Skeletal muscle cell (primary cell): Measurements from ENCODE around the gene AVPR1A.
"Not testable (repeated sequence)": the region's sequence is repeated elsewhere in the genome, so short reads cannot be mapped to it uniquely, and the experiment has no call there.

ENCODE experiments used
- DNase-seq: peaks from one replicate; pipeline ENCODE4 v3.0.0-alpha.2; 2010; ENCODE audit warnings: low read depth
- H3K4me3 ChIP-seq: 2 replicates; pipeline ENCODE4 v1.5.1; 2011; ENCODE audit warnings: low read depth, mild to moderate bottlenecking, control low read depth, low read length, moderate library complexity

AVPR1A gene

DNA sequence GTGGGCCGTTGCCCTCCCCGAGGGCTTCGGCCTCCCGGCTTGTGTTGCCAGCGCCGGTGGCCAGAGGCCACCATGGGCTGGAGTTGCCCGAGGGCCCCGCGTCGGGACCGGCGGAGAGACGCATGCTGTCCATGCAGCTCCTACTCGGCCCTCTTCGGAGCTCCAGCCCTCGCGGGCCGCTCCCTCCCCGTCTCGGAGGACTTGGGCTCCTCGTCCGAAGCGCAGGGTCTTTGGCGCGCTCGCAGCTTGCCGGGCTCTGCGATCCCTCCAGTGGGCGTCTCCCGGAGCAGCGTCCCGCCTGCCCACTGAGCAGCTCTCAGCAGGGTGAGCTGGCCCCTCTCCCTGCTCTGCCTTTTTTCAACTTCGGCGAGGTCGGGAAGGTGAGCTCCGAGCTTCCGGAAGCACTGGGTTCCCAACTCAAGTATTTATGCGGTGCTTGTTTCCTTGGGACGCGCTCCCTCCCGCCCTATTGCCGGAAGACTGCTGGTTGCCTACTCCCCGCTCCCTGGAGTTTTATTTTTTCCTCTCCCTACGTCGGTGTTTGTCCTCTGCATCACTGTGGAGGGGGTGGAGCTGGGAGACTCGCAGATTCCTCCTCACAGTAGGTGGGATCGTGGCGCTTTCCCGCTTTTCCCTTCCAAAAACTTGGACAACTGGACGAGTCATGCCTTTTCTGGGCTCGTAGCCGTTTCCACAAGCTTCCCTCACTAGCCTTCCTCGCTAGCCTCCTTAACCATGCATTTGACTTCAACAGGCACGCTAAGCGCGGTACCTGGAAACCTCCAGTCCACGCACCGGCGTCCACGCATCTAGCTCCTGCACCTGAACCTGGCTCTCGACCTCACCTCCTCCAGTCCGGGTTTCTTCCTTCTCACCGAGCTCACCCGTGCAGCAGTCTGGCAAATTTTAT is at the start of gene AVPR1A:
TSS of gene AVPR1A (minus strand) at position 489 of the 910 bp plus-strand sequence. CDS start at position 124, 365 bp downstream.
- peak within 1 kb of the TSS; percentile 22 for H3K4me3 ChIP-seq
- DNase-seq = no peak

- H3K4me3 ChIP-seq = no peak overlapping the region
- no peak for DNase-seq
Observed at GRCh38 chr12:63196168-63196567, 45.2 kb upstream of the AVPR1A start.

GRCh38 chr12:63179224-63179623 is 28.2 kb upstream of the AVPR1A start:
- no peak overlapping the region for H3K4me3 ChIP-seq
- DNase-seq = no peak

DNA sequence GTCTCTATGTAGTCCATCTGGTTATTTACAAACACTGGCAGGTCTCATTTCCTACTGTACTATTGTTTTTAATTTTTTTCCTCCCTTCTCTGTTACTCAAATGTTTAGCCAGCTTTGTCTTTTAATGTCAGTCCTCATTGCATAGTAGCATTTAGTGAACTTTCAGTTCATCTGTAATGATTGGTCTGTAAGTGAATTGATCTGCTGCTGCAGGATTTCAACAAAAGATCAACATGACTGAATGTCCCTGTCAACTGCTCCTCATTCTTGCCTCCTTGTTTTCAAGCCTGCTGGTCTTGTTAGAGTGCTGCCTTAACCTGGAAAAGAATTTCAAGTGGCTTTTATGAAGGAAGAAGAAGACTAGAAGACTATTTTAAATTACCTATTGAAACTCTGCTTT is 19.3 kb upstream of the AVPR1A start:
- no peak overlapping the region for H3K4me3 ChIP-seq
- no peak for DNase-seq

DNA sequence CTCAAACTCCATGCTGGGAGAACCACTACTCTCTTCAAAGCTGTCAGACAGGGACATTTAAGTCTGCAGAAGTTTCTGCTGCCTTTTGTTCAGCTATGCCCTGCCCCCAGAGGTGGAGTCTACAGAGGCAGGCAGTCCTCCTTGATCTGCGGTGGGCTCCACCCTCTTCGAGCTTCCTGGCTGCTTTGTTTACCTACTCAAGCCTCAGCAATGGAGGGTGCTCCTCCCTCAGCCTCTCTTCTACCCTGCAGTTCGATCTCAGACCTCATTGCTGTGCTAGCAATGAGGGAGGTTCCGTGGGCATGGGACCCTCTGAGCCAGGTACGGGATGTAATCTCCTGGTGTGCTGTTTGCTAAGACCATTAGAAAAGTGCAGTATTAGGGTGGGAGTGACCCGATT is 16.7 kb upstream of the AVPR1A start:
- not testable (repeated sequence) for DNase-seq, H3K4me3 ChIP-seq

GRCh38 chr12:63164911-63165310 is 13.9 kb upstream of the AVPR1A start:
- no peak for DNase-seq
- H3K4me3 ChIP-seq = no peak overlapping the region

DNA sequence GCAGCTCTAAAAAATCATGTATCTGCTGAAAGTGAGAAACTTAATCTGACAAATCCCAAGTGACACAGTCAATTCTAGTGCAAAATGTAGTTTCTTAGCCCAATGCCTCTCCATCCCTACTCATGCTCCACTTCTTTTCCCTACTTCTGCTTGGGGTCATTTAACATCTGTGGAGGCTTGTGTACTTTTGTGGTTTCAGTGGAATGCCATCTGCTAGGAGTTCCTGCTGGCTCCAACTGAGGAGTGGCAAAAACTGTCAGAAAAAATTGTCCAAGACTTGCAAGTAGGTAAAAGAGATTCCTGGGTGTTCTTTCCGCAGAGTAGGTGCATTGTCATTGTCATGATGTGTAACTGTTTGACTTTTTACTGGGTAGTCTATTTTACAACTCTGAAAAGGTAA is 12.5 kb upstream of the AVPR1A start:
- no peak for DNase-seq
- no peak overlapping the region for H3K4me3 ChIP-seq

DNA sequence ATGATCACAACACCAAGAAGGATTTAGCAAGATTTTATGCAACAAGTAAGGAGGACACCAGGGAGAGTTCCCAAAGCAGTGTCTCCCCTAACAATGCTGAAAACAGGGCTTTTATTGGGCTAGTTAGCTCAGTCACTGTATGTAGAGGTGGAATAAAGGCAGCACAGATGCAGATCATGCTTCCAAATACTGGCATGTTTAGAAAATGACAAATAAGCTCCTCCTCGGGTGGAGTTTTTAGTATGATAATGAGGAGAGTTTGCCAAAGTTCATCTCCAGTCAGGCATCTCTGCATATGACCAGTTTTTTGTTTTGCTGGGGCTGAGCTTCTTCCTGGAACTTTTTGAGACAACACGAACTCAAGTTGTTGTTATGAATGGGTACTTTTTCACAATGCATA is 4.4 kb upstream of the AVPR1A start:
- no peak for DNase-seq

GRCh38 chr12:63154560-63154959 is 3.6 kb upstream of the AVPR1A start:
- no peak for DNase-seq
- no peak overlapping the region for H3K4me3 ChIP-seq

More for the DNA sequence above, 4.4 kb upstream of the AVPR1A start:
- H3K4me3 ChIP-seq = no peak overlapping the region

GRCh38 chr12:63152321-63152700 is 1.3 kb upstream of the AVPR1A start:
- no peak overlapping the region for H3K4me3 ChIP-seq
- DNase-seq = no peak

DNA sequence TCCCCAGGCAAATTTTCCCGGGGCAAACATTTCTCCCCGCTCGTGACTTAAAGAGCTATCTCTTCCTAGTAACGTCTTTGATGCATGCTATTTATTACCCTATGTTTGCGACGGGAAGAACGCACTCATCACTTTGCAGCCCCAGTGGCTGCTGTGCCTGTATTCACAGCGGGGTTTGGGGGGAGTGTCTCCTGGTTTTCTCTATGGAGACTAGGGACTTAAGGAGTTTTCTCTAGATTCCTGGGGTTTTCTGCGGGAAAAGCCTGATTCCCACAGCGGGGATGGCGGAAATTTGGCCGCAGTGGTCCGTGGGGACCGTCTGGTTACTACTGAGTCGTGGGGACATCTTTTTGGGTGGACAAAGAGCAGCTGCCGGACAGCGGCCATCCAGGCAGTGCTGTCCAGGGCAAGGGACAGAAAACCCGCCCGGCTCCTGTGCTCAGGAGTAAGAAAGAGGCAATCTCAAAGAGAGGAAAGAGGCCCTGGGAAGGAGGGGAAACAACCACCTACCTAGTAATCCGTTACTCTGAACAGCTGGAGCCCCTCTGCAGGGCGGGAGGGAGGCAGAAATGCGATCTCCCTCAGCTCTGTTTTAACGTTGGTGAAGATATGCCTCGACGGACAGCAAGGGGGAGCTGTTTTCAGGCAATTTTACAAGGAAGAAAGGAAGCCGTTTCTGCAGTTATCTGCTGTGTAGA is 771 bp upstream of the AVPR1A start:
- H3K4me3 ChIP-seq = peak overlapping the region; percentile 4
- DNase-seq = peak; percentile 2

DNA sequence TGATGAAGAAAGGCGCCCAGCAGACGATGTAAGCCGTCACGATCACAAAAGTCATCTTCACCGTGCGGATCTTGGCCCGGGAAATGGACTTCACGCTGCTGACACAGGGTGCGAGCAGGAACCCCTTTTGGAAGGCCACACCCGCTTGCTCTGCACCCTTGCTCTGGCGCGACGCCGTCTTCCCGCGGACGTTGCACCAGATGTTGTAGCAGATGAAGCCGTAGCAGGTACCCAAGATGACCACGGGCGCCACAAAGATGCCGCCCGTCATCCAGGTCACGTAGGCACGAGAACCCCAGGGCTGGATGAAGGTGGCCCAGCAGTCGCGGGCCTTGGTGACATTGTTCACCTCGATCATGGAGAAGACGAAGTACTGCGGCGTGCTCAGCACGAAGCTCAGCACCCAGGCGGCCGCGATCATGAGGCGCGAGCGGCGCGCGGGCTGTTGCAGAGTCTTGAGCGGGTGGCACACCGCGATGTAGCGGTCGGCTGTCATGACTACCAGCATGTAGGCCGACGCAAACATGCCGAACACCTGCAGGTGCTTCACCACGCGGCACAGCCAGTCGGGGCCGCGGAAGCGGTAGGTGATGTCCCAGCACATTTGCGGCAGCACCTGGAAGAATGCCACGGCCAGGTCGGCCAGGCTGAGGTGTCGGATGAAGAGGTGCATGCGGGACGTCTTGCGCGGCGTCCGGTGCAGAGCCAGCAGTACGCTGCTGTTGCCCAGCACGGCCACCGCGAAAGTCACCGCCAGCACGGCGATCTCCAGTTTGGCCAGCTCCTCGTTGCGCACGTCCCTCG is 890 bp downstream of the AVPR1A start:
- no peak for DNase-seq
- no peak overlapping the region for H3K4me3 ChIP-seq

DNA sequence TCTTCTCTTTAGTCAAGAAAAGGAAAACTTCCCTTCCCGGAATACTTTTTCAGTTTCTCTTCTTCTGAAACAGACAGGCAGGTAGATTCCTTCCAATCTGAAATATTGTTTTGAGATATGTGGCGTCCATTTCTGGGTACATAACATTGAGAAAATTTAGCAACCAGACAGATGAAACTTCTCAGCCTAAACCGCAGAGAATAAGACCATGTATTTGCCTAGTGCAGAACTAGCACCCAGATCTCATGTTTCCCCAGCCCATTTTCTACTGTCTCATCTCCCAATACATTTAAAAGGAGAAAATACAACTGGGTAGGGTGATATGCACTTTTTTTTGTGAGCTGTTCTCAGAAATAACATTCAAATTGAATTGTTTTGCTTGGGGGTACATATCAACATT is 6.4 kb downstream of the AVPR1A start:
- DNase-seq = no peak
- no peak overlapping the region for H3K4me3 ChIP-seq

DNA sequence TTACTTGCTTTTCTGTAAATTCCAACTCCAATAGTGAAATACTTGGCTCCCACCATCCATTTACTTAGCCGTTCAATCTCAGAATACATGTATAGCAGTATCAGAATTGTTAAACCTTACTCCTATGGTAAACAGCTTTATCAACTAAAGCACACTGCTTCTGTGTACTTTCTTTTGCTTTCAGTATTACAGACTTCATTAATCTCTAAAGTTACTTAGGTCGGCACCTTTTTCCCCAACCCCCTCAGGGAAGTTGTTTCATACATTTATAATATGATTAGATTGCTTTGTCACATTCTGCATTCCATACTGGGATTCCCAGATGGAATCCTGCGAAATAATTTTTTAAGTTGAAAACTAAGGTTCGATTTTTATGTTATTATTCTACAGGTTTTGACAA is 12.5 kb downstream of the AVPR1A start:
- no peak for DNase-seq
- no peak overlapping the region for H3K4me3 ChIP-seq

- H3K4me3 ChIP-seq = no peak overlapping the region
- no peak for DNase-seq
Observed at GRCh38 chr12:63133981-63134380, 17.0 kb downstream of the AVPR1A start.

DNA sequence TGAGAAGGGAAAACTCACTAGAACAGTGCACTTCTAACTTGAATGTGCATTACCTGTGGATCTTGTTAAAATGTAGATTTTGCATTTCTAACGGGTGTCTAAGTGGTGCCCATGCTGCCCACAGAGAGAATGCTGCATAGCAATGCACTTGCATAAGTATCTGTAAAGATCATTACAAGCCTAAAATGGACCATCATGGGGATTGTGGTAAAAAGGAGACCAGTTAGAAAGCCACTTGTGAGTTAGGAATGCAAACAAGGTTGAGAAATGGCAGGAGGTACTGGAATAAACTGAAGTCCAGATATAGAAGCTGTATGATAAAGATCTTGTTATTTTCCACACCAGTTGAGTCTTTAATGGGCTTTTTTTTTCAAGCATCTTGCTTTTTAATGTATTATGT is 18.8 kb downstream of the AVPR1A start:
- DNase-seq = no peak
- H3K4me3 ChIP-seq = no peak overlapping the region

- no peak for DNase-seq
- H3K4me3 ChIP-seq = no peak overlapping the region
Observed at GRCh38 chr12:63129927-63130326, 21.1 kb downstream of the AVPR1A start.

DNA sequence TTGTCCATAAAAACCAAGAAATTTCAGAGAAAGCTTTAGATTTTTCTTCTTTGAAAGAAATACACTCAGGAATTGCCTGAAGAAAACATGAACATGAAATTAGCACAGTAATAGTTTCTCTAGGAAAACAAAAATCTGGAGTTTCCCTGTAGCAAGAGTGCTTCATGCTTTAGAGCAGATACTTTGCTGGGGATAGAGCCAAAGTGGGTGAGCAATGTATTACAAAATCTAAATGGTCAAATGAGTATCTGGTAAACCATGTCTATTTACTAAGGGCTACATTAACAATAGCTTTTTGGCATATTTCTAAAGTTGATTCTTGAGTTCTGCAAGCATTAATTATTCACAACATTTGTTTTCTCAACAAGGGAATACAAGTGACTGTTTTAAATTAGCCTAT is 26.2 kb downstream of the AVPR1A start:
- DNase-seq = no peak
- no peak overlapping the region for H3K4me3 ChIP-seq

GRCh38 chr12:63103494-63104131 is 47.4 kb downstream of the AVPR1A start:
- DNase-seq = no peak
- no peak overlapping the region for H3K4me3 ChIP-seq

- DNase-seq = no peak
- no peak overlapping the region for H3K4me3 ChIP-seq
Observed at GRCh38 chr12:63101920-63102319, 49.1 kb downstream of the AVPR1A start.
